Measurements from ENCODE around the gene ATXN1.

Gene ATXN1

GRCh38 chr6:16253399-16254144, 507.7 kb downstream of the ATXN1 start:
- Histone ChIP-seq H4K20me1 (ENCODE audit: insufficient read depth, low read length, poor library complexity, severe bottlenecking) (no peaks in the 10 kb centered on the region), H3K27me3 (ENCODE audit: insufficient read depth, low read length, poor library complexity, severe bottlenecking) (no peaks in the 10 kb centered on the region), H3K4me2 (ENCODE audit: low read depth, low read length, poor library complexity, severe bottlenecking) (no peak overlapping the region), H3K4me3 (ENCODE audit: low read length, poor library complexity, severe bottlenecking) (no peak overlapping the region), H3K9me3 (ENCODE audit: insufficient read depth, low read depth, low read length) (no peaks in the 10 kb centered on the region), H3K4me1 (ENCODE audit: insufficient read depth, low read length, poor library complexity, severe bottlenecking) (no peaks in the 10 kb centered on the region), H3K79me2 (ENCODE audit: insufficient read depth, low read length) (no peaks in the 10 kb centered on the region), H3K9me2 (replicated peaks; ENCODE audit: low read depth, low read length) (no peaks in the 10 kb centered on the region), H3K36me3 (ENCODE audit: insufficient read depth, low read length) (no peaks in the 10 kb centered on the region), H3F3A (ENCODE audit: low read depth) (no peaks in the 10 kb centered on the region), H2AFZ (ENCODE audit: low read length) (no peak overlapping the region), H3K9ac (ENCODE audit: low read depth, low read length, poor library complexity, severe bottlenecking) (no peak overlapping the region)
- no peak for TF ChIP-seq EZH2phosphoT487 (IDR thresholded peaks at IDR 0.05; ENCODE audit: borderline replicate concordance)
- TF ChIP-seq, protein P1, sequence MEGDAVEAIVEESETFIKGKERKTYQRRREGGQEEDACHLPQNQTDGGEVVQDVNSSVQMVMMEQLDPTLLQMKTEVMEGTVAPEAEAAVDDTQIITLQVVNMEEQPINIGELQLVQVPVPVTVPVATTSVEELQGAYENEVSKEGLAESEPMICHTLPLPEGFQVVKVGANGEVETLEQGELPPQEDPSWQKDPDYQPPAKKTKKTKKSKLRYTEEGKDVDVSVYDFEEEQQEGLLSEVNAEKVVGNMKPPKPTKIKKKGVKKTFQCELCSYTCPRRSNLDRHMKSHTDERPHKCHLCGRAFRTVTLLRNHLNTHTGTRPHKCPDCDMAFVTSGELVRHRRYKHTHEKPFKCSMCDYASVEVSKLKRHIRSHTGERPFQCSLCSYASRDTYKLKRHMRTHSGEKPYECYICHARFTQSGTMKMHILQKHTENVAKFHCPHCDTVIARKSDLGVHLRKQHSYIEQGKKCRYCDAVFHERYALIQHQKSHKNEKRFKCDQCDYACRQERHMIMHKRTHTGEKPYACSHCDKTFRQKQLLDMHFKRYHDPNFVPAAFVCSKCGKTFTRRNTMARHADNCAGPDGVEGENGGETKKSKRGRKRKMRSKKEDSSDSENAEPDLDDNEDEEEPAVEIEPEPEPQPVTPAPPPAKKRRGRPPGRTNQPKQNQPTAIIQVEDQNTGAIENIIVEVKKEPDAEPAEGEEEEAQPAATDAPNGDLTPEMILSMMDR (conservative IDR thresholded peaks at IDR 0.05; ENCODE audit: low read length), result no peak

DNA sequence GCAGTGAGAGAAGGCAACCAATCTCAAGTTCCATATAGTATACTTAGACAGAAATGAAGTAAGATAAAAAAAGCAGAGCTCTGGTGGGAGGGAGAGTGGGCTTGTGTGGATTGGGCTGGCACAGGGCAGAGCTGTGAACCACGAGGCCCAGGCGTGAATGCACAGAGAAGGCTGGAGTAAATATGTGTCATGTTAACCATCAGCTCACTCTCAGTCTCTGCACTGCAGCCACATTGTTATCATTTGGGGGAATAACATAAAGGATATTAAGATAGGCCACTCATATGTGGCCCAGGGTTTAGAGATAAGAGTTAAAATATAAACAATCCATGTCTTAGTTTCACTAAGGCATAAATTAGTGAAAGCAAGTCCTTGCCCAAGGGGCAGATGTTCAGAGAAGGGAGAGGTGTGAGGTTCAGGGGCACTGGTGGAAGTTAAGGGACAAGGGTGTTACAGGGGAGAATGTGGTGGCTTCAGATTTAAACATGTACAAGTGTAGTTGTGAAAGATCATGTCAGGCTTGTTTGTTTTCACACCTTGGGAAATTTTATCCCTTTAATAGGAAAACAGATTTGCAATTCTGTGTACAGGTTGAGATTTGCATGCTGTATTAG, 508.5 kb downstream of the ATXN1 start:
- Histone ChIP-seq H3K9me3 (ENCODE audit: insufficient read depth, low read depth, low read length) (no peaks in the 10 kb centered on the region), H3F3A (ENCODE audit: low read depth) (no peaks in the 10 kb centered on the region), H3K4me2 (ENCODE audit: low read depth, low read length, poor library complexity, severe bottlenecking) (no peak overlapping the region), H3K79me2 (ENCODE audit: insufficient read depth, low read length) (no peaks in the 10 kb centered on the region), H2AFZ (ENCODE audit: low read length) (no peak overlapping the region), H3K36me3 (ENCODE audit: insufficient read depth, low read length) (no peaks in the 10 kb centered on the region), H4K20me1 (ENCODE audit: insufficient read depth, low read length, poor library complexity, severe bottlenecking) (no peaks in the 10 kb centered on the region), H3K4me3 (ENCODE audit: low read length, poor library complexity, severe bottlenecking) (no peak overlapping the region), H3K9ac (ENCODE audit: low read depth, low read length, poor library complexity, severe bottlenecking) (no peak overlapping the region), H3K27me3 (ENCODE audit: insufficient read depth, low read length, poor library complexity, severe bottlenecking) (no peaks in the 10 kb centered on the region), H3K4me1 (ENCODE audit: insufficient read depth, low read length, poor library complexity, severe bottlenecking) (no peaks in the 10 kb centered on the region), H3K9me2 (replicated peaks; ENCODE audit: low read depth, low read length) (no peaks in the 10 kb centered on the region)
- TF ChIP-seq, protein P1 (conservative IDR thresholded peaks at IDR 0.05; ENCODE audit: low read length), result no peak
- no peak for TF ChIP-seq EZH2phosphoT487 (IDR thresholded peaks at IDR 0.05; ENCODE audit: borderline replicate concordance)

DNA sequence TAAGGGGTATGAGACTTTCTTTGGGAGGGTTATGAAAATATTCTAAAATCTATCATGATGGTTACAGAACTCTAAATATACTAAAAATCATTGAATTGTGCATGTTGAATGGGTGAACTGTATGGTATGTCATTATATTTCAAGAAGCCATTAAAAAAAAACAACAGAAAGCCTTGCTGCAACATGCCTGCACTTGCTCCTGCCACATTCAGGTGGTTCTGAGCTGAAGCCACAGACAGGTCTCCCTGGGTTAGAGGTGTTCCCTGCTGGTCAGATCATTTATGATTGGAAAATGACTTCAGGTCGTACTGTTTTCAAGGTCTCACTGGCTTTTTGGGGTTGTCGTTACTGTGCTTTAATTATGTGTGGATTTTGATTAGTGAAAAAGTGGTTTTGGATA, 509.6 kb downstream of the ATXN1 start:
- Histone ChIP-seq H3K27me3 (ENCODE audit: insufficient read depth, low read length, poor library complexity, severe bottlenecking) (no peaks in the 10 kb centered on the region), H4K20me1 (ENCODE audit: insufficient read depth, low read length, poor library complexity, severe bottlenecking) (no peaks in the 10 kb centered on the region), H3K4me2 (ENCODE audit: low read depth, low read length, poor library complexity, severe bottlenecking) (no peak overlapping the region), H3K9me2 (replicated peaks; ENCODE audit: low read depth, low read length) (no peaks in the 10 kb centered on the region), H3K36me3 (ENCODE audit: insufficient read depth, low read length) (no peaks in the 10 kb centered on the region), H3K4me1 (ENCODE audit: insufficient read depth, low read length, poor library complexity, severe bottlenecking) (no peaks in the 10 kb centered on the region), H3F3A (ENCODE audit: low read depth) (no peaks in the 10 kb centered on the region), H3K9ac (ENCODE audit: low read depth, low read length, poor library complexity, severe bottlenecking) (no peak overlapping the region), H3K4me3 (ENCODE audit: low read length, poor library complexity, severe bottlenecking) (no peak overlapping the region), H2AFZ (ENCODE audit: low read length) (no peak overlapping the region), H3K79me2 (ENCODE audit: insufficient read depth, low read length) (no peaks in the 10 kb centered on the region), H3K9me3 (ENCODE audit: insufficient read depth, low read depth, low read length) (no peaks in the 10 kb centered on the region)
- TF ChIP-seq, protein P1 (conservative IDR thresholded peaks at IDR 0.05; ENCODE audit: low read length), result no peak
- no peak for TF ChIP-seq EZH2phosphoT487 (IDR thresholded peaks at IDR 0.05; ENCODE audit: borderline replicate concordance)

Data from Loucy (cell line).